Liver (tissue), 9 donors: ENCODE results near the gene RTP5. TPM values are rescaled to one million over a fixed set of nuclear protein-coding genes. Genes with fewer than 3 reads are reported as not detected.
A peak's percentile ranks its signal among the peaks of the same experiment; 100 is the strongest.
"Not testable (repeated sequence)": the region's sequence is repeated elsewhere in the genome, so short reads cannot be mapped to it uniquely, and the experiment has no call there.

Source experiments
- DNase-seq: peaks from one replicate; pipeline ENCODE4 v3.0.0-alpha.2; 2017; ENCODE audit warnings: low spot score
- H3K27ac ChIP-seq, 2 donors: one replicate each; pipeline ENCODE4 v1.7.0; 2013; ENCODE audit warnings: inconsistent platforms in 2 of 2, low read length in 2 of 2, control low read depth in 1 of 2, low read depth in 1 of 2, mild to moderate bottlenecking in 1 of 2
- H3K27me3 ChIP-seq, 4 donors: one replicate each; pipeline versions ENCODE4 v1.6.1 to v1.7.0; 2013; ENCODE audit warnings: low read length in 3 of 4, inconsistent platforms in 1 of 4, mild to moderate bottlenecking in 1 of 4, moderate library complexity in 1 of 4; ENCODE audit not compliant: control insufficient read depth in 4 of 4, insufficient read depth in 4 of 4
- H3K36me3 ChIP-seq, 4 donors: one replicate each; pipeline versions ENCODE4 v1.6.1 to v1.7.0; 2013; ENCODE audit warnings: low read length in 3 of 4, mild to moderate bottlenecking in 3 of 4, low read depth in 1 of 4, moderate library complexity in 1 of 4; ENCODE audit not compliant: control insufficient read depth in 4 of 4, insufficient read depth in 3 of 4
- H3K4me1 ChIP-seq, 4 donors: one replicate each; pipeline versions ENCODE4 v1.6.1 to v1.7.0; 2013; ENCODE audit warnings: low read length in 3 of 4, mild to moderate bottlenecking in 3 of 4, moderate library complexity in 1 of 4; ENCODE audit not compliant: control insufficient read depth in 4 of 4, insufficient read depth in 4 of 4
- H3K4me3 ChIP-seq, 3 donors: one replicate each; pipeline versions ENCODE4 v1.6.1 to v1.7.0; 2013; ENCODE audit warnings: low read length in 3 of 3, control low read depth in 1 of 3, low read depth in 1 of 3, mild to moderate bottlenecking in 1 of 3
- H3K9ac ChIP-seq, 2 donors: one replicate each; pipeline ENCODE4 v1.7.0; 2013; ENCODE audit warnings: low read length in 2 of 2, mild to moderate bottlenecking in 2 of 2, moderate library complexity in 2 of 2, control low read depth in 1 of 2, low read depth in 1 of 2
- H3K9me3 ChIP-seq, 4 donors: one replicate each; pipeline versions ENCODE4 v1.6.1 to v1.7.0; 2013; ENCODE audit warnings: low read length in 3 of 4; ENCODE audit not compliant: control insufficient read depth in 4 of 4
- ATF3 ChIP-seq: IDR thresholded peaks from 2 replicates; pipeline ENCODE4 v1.6.1; 2016; ENCODE audit warnings: antibody characterized with exemption
- CTCF ChIP-seq: fragments of 150-350 bp; IDR thresholded peaks from 2 replicates; pipeline ENCODE4 v1.5.1; 2017; ENCODE audit warnings: improper control_type of control experiment, low read depth, low read length; ENCODE audit not compliant: missing input control
- EGR1 ChIP-seq, 2 donors: IDR thresholded peaks; 2 replicates each; pipeline ENCODE4 v1.6.1; 2016 to 2018; ENCODE audit warnings: antibody characterized with exemption in 2 of 2, low read depth in 2 of 2
- FOXA1 ChIP-seq: IDR thresholded peaks from 2 replicates; pipeline ENCODE4 v1.6.1; 2016; ENCODE audit warnings: antibody characterized with exemption
- FOXA2 ChIP-seq: IDR thresholded peaks from 2 replicates; pipeline ENCODE4 v1.6.1; 2016; ENCODE audit warnings: antibody characterized with exemption
- GABPA ChIP-seq, 2 donors: IDR thresholded peaks in 1 of 2; conservative IDR thresholded peaks in 1 of 2; 2 replicates each; pipeline ENCODE4 v1.6.1; 2016; ENCODE audit warnings: antibody characterized with exemption in 2 of 2, mild to moderate bottlenecking in 1 of 2, moderate library complexity in 1 of 2
- HNF4A ChIP-seq, 2 donors: conservative IDR thresholded peaks; 2 replicates each; pipeline ENCODE4 v1.6.1; 2016; ENCODE audit warnings: antibody characterized with exemption in 2 of 2, mild to moderate bottlenecking in 2 of 2
- JUND ChIP-seq, 2 donors: IDR thresholded peaks; 2 replicates each; pipeline ENCODE4 v1.6.1; 2016; ENCODE audit warnings: antibody characterized with exemption in 2 of 2
- NR2F2 ChIP-seq: IDR thresholded peaks from 2 replicates; pipeline ENCODE4 v1.6.1; 2016; ENCODE audit warnings: antibody characterized with exemption
- RAD21 ChIP-seq, 2 donors: IDR thresholded peaks; 2 replicates each; pipeline ENCODE4 v1.6.1; 2016; ENCODE audit warnings: antibody characterized with exemption in 2 of 2, mild to moderate bottlenecking in 2 of 2
- REST ChIP-seq: IDR thresholded peaks from 2 replicates; pipeline ENCODE4 v1.6.1; 2016; ENCODE audit warnings: antibody characterized with exemption, mild to moderate bottlenecking
- RXRA ChIP-seq, 2 donors: IDR thresholded peaks; 2 replicates each; pipeline ENCODE4 v1.6.1; 2017 to 2018; ENCODE audit warnings: antibody characterized with exemption in 2 of 2, mild to moderate bottlenecking in 1 of 2
- ZBTB33 ChIP-seq: IDR thresholded peaks from 2 replicates; pipeline ENCODE4 v1.6.1; 2016; ENCODE audit warnings: antibody characterized with exemption
- WGBS: extraction: QIAGEN DNeasy Blood & Tissue Kit; methylation state at CpG from one replicate; pipeline ENCODE4 v1.1.7; 2013; 5-methylcytosine and 5-hydroxymethylcytosine counted together
- polyA plus RNA-seq, 2 donors: library from polyadenylated mRNA; stranded (reverse) in 1 of 2; unstranded in 1 of 2; fragments of 200-250 nt in 1 of 2; fragments of >200 nt in 1 of 2; fragmentation: Nextera tagmentation in 1 of 2; extraction: Ambion mirVana in 1 of 2; gene quantifications; one replicate each; pipeline versions ENCODE4 v1.2.1 to v1.2.3, GENCODE V29; 2013 to 2015
- total RNA-seq, 2 donors: library from RNA; depleted of rRNA; stranded (reverse); fragments of >200 nt; gene quantifications; one replicate each; pipeline ENCODE4 v1.2.3, GENCODE V29; 2014
- TF ChIP-seq, protein P1 (sequence below): IDR thresholded peaks from 2 replicates; pipeline ENCODE4 v1.6.1; 2016; ENCODE audit warnings: antibody characterized with exemption
- donor health status: healthy.
- donor health status: healthy.
- donor health status: healthy.
- donor health status: healthy.
- donor health status: healthy.

RTP5 gene
- total and polyA plus RNA-seq, 4 donors = under 0.01 to 0.03 TPM; not detected in 2

DNA sequence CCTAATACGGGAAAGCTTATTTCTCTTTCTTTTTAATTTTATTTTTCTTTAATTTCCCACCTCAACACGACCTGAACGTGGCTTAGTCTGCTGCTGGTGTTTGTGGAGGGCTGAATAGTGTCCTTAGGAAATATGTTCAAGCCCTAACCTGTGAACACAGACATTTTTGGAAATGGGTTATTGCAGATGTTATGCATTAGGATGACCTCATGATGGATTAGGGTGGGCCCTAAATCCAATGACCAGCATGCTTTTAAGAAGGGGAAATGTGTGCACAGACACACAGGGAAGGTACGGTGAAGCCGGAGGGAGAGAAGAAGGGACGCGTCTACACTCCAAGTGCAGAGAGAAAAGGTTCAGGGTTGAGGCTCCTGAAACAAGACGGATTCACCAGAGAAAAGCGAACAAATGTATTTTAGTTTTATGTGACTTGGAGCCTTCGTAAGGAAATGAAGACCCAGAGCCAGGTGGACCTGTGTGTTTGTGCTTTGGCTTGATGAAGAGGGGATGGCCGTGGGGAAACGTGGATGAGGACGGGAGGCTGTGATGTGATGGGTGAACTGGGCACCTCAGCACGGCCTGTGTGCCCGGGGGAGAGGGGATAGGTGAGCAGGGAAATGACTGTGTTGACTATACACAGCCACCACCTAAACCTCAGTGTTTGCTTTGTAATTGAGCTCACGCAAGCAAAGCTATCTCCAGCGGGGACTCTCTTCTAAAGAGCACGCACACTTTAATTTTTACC, 37.5 kb downstream of the RTP5 start:
- Histone ChIP-seq H3K4me1 (peaks cover 3 to 10% (median 8%) of the 10 kb centered on the region in 4 donors), H3K4me3 (no peak overlapping the region), H3K9ac (no peak overlapping the region), H3K36me3 (no peaks in the 10 kb centered on the region), H3K9me3 (no peaks in the 10 kb centered on the region), H3K27ac (no peak overlapping the region), H3K27me3 (no peaks in the 10 kb centered on the region)
- 96% methylated on average over 18 of the region's 18 CpGs for WGBS
- peak; percentile 21 for DNase-seq
- TF ChIP-seq CTCF (no peak), FOXA1 (no peak), GABPA (IDR thresholded peaks at IDR 0.05 in 1 of 2, conservative IDR thresholded peaks at IDR 0.05 in 1 of 2) (no peak), EGR1 (IDR thresholded peaks at IDR 0.05; ENCODE audit: low read depth in 2 of 2) (no peak), HNF4A (conservative IDR thresholded peaks at IDR 0.05) (no peak), RAD21 (IDR thresholded peaks at IDR 0.05) (no peak), RXRA (IDR thresholded peaks at IDR 0.05) (no peak), FOXA2 (no peak), NR2F2 (no peak), REST (no peak), ZBTB33 (no peak), JUND (IDR thresholded peaks at IDR 0.05) (no peak), ATF3 (no peak)
- TF ChIP-seq, protein P1, sequence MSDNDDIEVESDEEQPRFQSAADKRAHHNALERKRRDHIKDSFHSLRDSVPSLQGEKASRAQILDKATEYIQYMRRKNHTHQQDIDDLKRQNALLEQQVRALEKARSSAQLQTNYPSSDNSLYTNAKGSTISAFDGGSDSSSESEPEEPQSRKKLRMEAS = no peak

GRCh38 chr2:241907831-241908230, 38.3 kb downstream of the RTP5 start:
- 97% methylated on average over 7 of the region's 7 CpGs for WGBS
- not testable (repeated sequence) for H3K9me3 ChIP-seq, H3K27me3 ChIP-seq, H3K4me3 ChIP-seq, H3K9ac ChIP-seq, H3K4me1 ChIP-seq, H3K36me3 ChIP-seq, H3K27ac ChIP-seq, DNase-seq
